NCI-H146 (cell line): Measurements from ENCODE around the gene TMC1.

Experiments
- DNase-seq: peaks from one replicate; lab custom pipeline; 2025; lab: John Stamatoyannopoulos, UW

Gene TMC1

GRCh38 chr9:72615931-72616330 lies 94.5 kb downstream of the TMC1 start:
- no peak for DNase-seq

GRCh38 chr9:72618811-72619210 lies 97.4 kb downstream of the TMC1 start:
- no peak for DNase-seq

GRCh38 chr9:72622186-72622585 lies 100.8 kb downstream of the TMC1 start:
- no peak for DNase-seq

- no peak for DNase-seq
Measured at GRCh38 chr9:72623156-72623555, 101.7 kb downstream of the TMC1 start.

- no peak for DNase-seq
Measured at GRCh38 chr9:72627147-72627546, 105.7 kb downstream of the TMC1 start.

- no peak for DNase-seq
Measured at GRCh38 chr9:72627956-72628540, 106.6 kb downstream of the TMC1 start.

GRCh38 chr9:72633966-72634365 lies 112.6 kb downstream of the TMC1 start:
- no peak for DNase-seq

GRCh38 chr9:72635197-72635596 lies 113.8 kb downstream of the TMC1 start:
- no peak for DNase-seq

- DNase-seq: no peak
Measured at GRCh38 chr9:72636621-72637020, 115.2 kb downstream of the TMC1 start.

GRCh38 chr9:72643651-72644050 lies 122.2 kb downstream of the TMC1 start:
- DNase-seq: no peak

GRCh38 chr9:72646061-72646460 lies 124.7 kb downstream of the TMC1 start:
- DNase-seq: no peak

GRCh38 chr9:72648324-72649126 lies 127.1 kb downstream of the TMC1 start:
- DNase-seq: no peak

GRCh38 chr9:72649127-72649442 lies 127.7 kb downstream of the TMC1 start:
- no peak for DNase-seq

- DNase-seq: no peak
Measured at GRCh38 chr9:72650206-72650605, 128.8 kb downstream of the TMC1 start.

GRCh38 chr9:72656021-72656420 lies 134.6 kb downstream of the TMC1 start:
- no peak for DNase-seq

- no peak for DNase-seq
Measured at GRCh38 chr9:72657023-72657422, 135.6 kb downstream of the TMC1 start.

- DNase-seq: no peak
Measured at GRCh38 chr9:72658703-72659102, 137.3 kb downstream of the TMC1 start.

- no peak for DNase-seq
Measured at GRCh38 chr9:72661401-72662135, 140.2 kb downstream of the TMC1 start.

- no peak for DNase-seq
Measured at GRCh38 chr9:72665421-72665820, 144.0 kb downstream of the TMC1 start.

- DNase-seq: no peak
Measured at GRCh38 chr9:72667181-72667580, 145.8 kb downstream of the TMC1 start.

GRCh38 chr9:72674961-72675360 lies 153.6 kb downstream of the TMC1 start:
- no peak for DNase-seq

- no peak for DNase-seq
Measured at GRCh38 chr9:72675586-72675985, 154.2 kb downstream of the TMC1 start.

- DNase-seq: no peak
Measured at GRCh38 chr9:72680593-72681282, 159.3 kb downstream of the TMC1 start.
